Uterus (tissue), 2 donors: Measurements from ENCODE around the gene AFG1L.

Experiments used
- POLR2A ChIP-seq, 2 donors: fragments of 450-650 bp; IDR thresholded peaks; one replicate each; pipeline ENCODE4 v1.6.1; 2016; ENCODE audit warnings: antibody characterized with exemption in 2 of 2, mild to moderate bottlenecking in 1 of 2, moderate library complexity in 1 of 2
- TF ChIP-seq, protein P1 (sequence below), 4 experiments: fragments of 200-600 bp in 2 of 4; fragments of 450-650 bp in 2 of 4; sonication (generic) in 2 of 4; IDR thresholded peaks; one replicate each; pipeline ENCODE4 v1.5.1; 2016 to 2019; ENCODE audit warnings: antibody characterized with exemption in 4 of 4, mild to moderate bottlenecking in 2 of 4, moderate library complexity in 1 of 4

DNA sequence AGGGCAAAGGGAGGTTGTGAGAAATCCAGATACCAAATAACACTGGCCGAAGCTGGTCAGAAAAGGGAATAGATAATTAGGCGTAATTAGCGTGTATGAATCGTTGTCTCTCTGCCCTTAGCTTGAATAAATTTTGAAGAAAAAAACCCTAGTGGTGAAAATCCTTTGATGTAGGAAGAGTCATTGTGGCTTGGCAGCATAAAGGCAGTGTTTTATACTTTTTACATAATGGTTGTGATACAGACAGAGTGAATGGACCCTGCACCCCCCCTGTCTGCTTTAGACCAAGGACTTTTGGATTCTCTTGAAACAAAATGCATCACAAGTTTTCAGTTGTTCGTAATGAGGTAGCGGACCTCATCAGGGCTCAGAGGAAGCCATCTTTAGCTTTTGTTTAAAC, 126.5 kb downstream of the AFG1L start:
- TF ChIP-seq, protein P1, sequence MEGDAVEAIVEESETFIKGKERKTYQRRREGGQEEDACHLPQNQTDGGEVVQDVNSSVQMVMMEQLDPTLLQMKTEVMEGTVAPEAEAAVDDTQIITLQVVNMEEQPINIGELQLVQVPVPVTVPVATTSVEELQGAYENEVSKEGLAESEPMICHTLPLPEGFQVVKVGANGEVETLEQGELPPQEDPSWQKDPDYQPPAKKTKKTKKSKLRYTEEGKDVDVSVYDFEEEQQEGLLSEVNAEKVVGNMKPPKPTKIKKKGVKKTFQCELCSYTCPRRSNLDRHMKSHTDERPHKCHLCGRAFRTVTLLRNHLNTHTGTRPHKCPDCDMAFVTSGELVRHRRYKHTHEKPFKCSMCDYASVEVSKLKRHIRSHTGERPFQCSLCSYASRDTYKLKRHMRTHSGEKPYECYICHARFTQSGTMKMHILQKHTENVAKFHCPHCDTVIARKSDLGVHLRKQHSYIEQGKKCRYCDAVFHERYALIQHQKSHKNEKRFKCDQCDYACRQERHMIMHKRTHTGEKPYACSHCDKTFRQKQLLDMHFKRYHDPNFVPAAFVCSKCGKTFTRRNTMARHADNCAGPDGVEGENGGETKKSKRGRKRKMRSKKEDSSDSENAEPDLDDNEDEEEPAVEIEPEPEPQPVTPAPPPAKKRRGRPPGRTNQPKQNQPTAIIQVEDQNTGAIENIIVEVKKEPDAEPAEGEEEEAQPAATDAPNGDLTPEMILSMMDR (IDR thresholded peaks at IDR 0.05) = no peak
- no peak for TF ChIP-seq POLR2A (IDR thresholded peaks at IDR 0.05)
